GM12864 (cell line): Measurements from ENCODE around the gene ARID3B.

Experiments
- DNase-seq: peaks from one replicate; pipeline ENCODE4 v3.0.0-alpha.2; 2011; ENCODE audit warnings: low read depth
- H3K4me3 ChIP-seq: 2 replicates; pipeline ENCODE4 v1.5.1; 2011; ENCODE audit warnings: mild to moderate bottlenecking, low read depth, low read length, control low read depth
- CTCF ChIP-seq: IDR thresholded peaks from 2 replicates; pipeline ENCODE4 v1.5.1; 2011; ENCODE audit warnings: low read depth, mild to moderate bottlenecking, moderate library complexity, low read length, control low read depth, inconsistent platforms; ENCODE audit errors: missing control alignments

The ARID3B gene

GRCh38 chr15:74564182-74564581 is 23.2 kb downstream of the ARID3B start:
- no peak for DNase-seq
- H3K4me3 ChIP-seq: no peak overlapping the region
- no peak for TF ChIP-seq CTCF

- H3K4me3 ChIP-seq: no peak overlapping the region
- TF ChIP-seq CTCF: no peak
- DNase-seq: no peak
Observed at GRCh38 chr15:74565381-74566085, 24.5 kb downstream of the ARID3B start.

- DNase-seq: no peak
- no peak for TF ChIP-seq CTCF
- no peak overlapping the region for H3K4me3 ChIP-seq
Observed at GRCh38 chr15:74568594-74568993, 27.6 kb downstream of the ARID3B start.

- H3K4me3 ChIP-seq: no peak overlapping the region
- no peak for TF ChIP-seq CTCF
- DNase-seq: no peak
Observed at GRCh38 chr15:74569731-74570070, 28.7 kb downstream of the ARID3B start.

GRCh38 chr15:74571191-74571590 is 30.2 kb downstream of the ARID3B start:
- H3K4me3 ChIP-seq: no peak overlapping the region
- no peak for DNase-seq
- no peak for TF ChIP-seq CTCF

- TF ChIP-seq CTCF: no peak
- H3K4me3 ChIP-seq: no peak overlapping the region
- DNase-seq: no peak
Observed at GRCh38 chr15:74573987-74574386, 33.0 kb downstream of the ARID3B start.

- DNase-seq: no peak
- no peak for TF ChIP-seq CTCF
- no peak overlapping the region for H3K4me3 ChIP-seq
Observed at GRCh38 chr15:74578496-74578994, 37.5 kb downstream of the ARID3B start.
